ENCODE results near the gene RFTN1.

GRCh38 chr3:16413321-16413720, 100.2 kb downstream of the RFTN1 start:
- no peak for TF ChIP-seq CTCF (IDR thresholded peaks at IDR 0.05)
- TF ChIP-seq POLR2A (IDR thresholded peaks at IDR 0.05) = no peak
